ENCODE measurements around the gene HDGFL3. TPM values are rescaled to one million over a fixed set of nuclear protein-coding genes. Genes with fewer than 3 reads are reported as not detected.
"Not testable (repeated sequence)": the region's sequence is repeated elsewhere in the genome, so short reads cannot be mapped to it uniquely, and the experiment has no call there.

Gene HDGFL3
- total RNA-seq, 4 donors from 2014 or later: 4.0 to 23.1 (median 14.2) TPM

DNA sequence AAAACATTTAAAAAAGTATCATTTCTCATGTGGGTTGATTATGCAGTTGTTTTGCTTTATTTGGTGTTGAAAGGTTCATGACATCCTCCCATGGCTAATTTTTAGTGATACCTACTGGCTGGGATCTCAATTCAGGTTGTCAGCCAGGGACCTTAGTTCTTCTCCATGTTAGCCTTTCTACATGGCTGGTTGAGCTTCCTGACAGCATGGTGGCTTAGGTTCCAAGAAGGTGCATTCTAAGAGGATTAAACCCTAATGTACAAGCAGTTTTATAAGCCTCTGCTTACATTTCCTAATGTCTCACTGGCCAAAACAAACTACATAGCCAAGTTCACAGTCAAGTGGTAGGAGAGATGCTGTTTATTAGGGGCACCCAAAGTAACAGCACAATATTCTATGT, 109.5 kb downstream of the HDGFL3 start:
- H3K27me3 ChIP-seq: no peaks in the 10 kb centered on the region
- no peaks in the 10 kb centered on the region for H3K36me3 ChIP-seq
- TF ChIP-seq, protein P1, sequence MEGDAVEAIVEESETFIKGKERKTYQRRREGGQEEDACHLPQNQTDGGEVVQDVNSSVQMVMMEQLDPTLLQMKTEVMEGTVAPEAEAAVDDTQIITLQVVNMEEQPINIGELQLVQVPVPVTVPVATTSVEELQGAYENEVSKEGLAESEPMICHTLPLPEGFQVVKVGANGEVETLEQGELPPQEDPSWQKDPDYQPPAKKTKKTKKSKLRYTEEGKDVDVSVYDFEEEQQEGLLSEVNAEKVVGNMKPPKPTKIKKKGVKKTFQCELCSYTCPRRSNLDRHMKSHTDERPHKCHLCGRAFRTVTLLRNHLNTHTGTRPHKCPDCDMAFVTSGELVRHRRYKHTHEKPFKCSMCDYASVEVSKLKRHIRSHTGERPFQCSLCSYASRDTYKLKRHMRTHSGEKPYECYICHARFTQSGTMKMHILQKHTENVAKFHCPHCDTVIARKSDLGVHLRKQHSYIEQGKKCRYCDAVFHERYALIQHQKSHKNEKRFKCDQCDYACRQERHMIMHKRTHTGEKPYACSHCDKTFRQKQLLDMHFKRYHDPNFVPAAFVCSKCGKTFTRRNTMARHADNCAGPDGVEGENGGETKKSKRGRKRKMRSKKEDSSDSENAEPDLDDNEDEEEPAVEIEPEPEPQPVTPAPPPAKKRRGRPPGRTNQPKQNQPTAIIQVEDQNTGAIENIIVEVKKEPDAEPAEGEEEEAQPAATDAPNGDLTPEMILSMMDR (IDR thresholded peaks at IDR 0.05): no peak
- TF ChIP-seq POLR2A (IDR thresholded peaks at IDR 0.05): no peak
- no peak overlapping the region for H3K4me3 ChIP-seq
- no peaks in the 10 kb centered on the region for H3K9me3 ChIP-seq
- no peak overlapping the region for H3K27ac ChIP-seq
- no peaks in the 10 kb centered on the region for H3K4me1 ChIP-seq
- DNase-seq: no peak

DNA sequence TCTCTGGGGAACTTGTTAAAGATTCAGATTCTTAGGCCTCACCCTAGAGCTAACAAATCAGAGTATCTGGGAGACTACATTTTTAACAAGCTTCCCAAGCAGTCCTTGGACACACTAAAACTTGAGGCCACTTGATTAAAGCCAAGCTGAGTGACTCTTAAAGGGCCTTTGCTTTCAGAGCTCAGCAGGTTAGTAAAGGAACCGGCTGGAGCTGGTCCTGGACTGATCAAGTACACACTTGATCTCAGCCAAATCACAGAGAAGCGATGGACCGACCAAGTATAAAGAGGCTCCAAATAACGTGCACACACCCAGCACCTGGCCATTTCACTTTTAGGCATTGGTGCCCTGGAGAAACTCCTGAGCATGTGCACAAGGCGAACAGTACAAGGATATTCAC, 113.0 kb downstream of the HDGFL3 start:
- TF ChIP-seq, protein P1 (IDR thresholded peaks at IDR 0.05): no peak
- Histone ChIP-seq H3K27ac (no peak overlapping the region), H3K4me1 (no peaks in the 10 kb centered on the region), H3K9me3 (no peaks in the 10 kb centered on the region), H3K4me3 (no peak overlapping the region), H3K27me3 (no peaks in the 10 kb centered on the region), H3K36me3 (no peaks in the 10 kb centered on the region)
- DNase-seq: no peak

DNA sequence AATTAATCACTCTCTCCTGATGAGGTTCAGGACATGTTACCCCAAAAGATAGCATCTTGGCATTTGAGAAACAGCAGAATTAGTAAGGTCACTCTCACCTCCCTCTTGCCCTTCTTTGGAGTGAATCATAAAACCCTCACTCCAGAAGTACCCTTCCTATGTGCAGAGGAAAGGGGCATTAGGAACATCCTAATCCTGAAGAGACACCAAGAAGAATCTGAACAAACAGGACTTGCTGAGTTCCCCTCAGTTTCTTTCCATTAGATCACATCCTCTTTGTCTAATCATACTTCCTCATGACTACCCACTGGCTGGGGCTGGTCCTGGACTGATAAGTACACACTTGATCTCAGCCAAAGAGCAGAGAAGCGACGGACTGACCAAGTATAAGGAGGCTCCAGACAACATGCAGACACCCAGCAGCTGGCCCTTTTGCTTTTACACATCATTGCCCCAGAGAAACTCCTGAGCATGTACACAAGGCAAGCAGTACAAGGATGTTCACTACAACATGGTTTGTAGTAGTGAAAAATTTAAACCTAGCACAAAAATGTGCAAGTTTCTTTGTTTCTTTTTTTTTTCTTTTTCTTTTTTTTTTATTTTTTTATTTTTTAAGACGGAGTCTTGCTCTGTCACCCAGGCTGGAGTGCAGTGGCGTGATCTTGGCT, 115.2 kb downstream of the HDGFL3 start:
- H3K4me1 ChIP-seq: no peaks in the 10 kb centered on the region
- no peak overlapping the region for H3K4me3 ChIP-seq
- no peaks in the 10 kb centered on the region for H3K27me3 ChIP-seq
- TF ChIP-seq, protein P1 (IDR thresholded peaks at IDR 0.05): no peak
- TF ChIP-seq POLR2A (IDR thresholded peaks at IDR 0.05): peak in 1 of 2 donors; percentile 17
- DNase-seq: peak in 2 of 3 donors; percentile 34 to 70
- H3K9me3 ChIP-seq: no peaks in the 10 kb centered on the region
- H3K27ac ChIP-seq: peak overlapping the region in 1 of 4 donors; percentile 35
- H3K36me3 ChIP-seq: no peaks in the 10 kb centered on the region

DNA sequence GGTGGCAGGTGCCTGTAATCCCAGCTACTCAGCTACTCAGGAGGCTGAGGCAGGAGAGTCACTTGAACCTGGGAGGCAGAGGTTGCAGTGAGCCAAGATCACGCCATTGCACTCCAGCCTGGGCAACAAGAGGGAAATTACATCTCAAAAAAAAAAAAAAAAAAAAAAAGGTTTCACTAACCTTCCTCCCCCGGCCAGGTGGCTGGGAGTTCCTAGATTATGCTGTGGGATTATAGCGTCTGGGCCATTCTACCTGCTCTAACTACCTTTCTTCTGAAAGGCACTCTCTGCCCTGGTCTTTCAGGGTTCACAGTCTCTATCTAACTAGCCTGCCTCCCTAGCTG, 115.7 kb downstream of the HDGFL3 start:
- peak overlapping the region in 1 of 4 donors; percentile 35 for H3K27ac ChIP-seq
- not testable (repeated sequence) for DNase-seq, H3K4me3 ChIP-seq

DNA sequence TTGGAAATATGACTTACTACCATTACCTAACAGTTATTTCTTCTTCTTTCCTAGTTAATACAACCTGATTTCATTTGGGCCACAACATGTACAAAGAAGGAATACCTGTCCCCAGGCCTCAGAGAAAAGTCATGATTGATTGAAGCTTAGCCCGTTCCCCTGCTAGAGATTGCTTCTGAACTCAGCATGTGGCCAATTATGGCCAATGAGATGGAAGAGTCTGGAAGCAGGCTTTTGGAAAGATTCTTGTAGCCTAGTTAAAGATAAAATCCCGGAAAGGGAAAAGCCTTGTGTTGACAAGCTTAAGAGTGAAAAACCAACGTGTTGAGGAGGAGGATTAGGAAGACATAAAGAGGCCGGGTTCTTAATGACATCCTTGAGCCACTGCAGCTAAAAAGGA, 117.2 kb downstream of the HDGFL3 start:
- Histone ChIP-seq H3K36me3 (no peaks in the 10 kb centered on the region), H3K4me1 (no peaks in the 10 kb centered on the region), H3K4me3 (no peak overlapping the region), H3K27ac (no peak overlapping the region), H3K9me3 (no peaks in the 10 kb centered on the region), H3K27me3 (no peaks in the 10 kb centered on the region)
- DNase-seq: no peak
- TF ChIP-seq, protein P1 (IDR thresholded peaks at IDR 0.05): no peak
- no peak for TF ChIP-seq POLR2A (IDR thresholded peaks at IDR 0.05)

More for the DNA sequence above, 115.7 kb downstream of the HDGFL3 start:
- H3K36me3 ChIP-seq, H3K4me1 ChIP-seq, H3K9me3 ChIP-seq, H3K27me3 ChIP-seq: not testable (repeated sequence)

DNA sequence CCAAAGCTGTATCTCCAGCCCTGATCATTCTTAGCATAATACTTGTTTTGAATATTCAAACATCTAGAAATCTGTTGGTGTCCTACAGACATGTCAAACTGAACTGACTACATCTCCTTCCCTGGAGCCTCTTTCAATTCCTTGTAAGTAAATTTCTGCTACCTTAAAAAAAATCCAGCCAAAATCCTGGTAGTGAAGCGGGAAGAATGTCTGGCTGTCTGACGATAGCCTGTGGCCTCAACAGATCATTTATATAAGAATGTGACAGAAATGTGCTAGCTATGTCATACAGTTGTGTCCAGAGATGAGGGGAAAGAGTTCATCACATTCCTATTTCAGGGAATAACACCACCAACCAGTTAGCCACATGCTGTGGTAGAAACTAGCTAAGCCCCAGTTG, 118.7 kb downstream of the HDGFL3 start:
- TF ChIP-seq POLR2A (IDR thresholded peaks at IDR 0.05): no peak
- TF ChIP-seq, protein P1 (IDR thresholded peaks at IDR 0.05): no peak
- H3K27ac ChIP-seq: no peak overlapping the region
- H3K27me3 ChIP-seq: no peaks in the 10 kb centered on the region
- no peaks in the 10 kb centered on the region for H3K9me3 ChIP-seq
- no peak for DNase-seq
- H3K4me1 ChIP-seq: no peaks in the 10 kb centered on the region
- H3K4me3 ChIP-seq: no peak overlapping the region
- H3K36me3 ChIP-seq: no peaks in the 10 kb centered on the region
